K562 (cell line): Measurements from ENCODE around the gene PHTF1. TPM values are rescaled to one million over a fixed set of nuclear protein-coding genes. Genes with fewer than 3 reads are reported as not detected.

Experiments used
- CEBPG ChIP-seq, 3 experiments: fragments of 200-800 bp in 1 of 3; sonication (Bioruptor generic) in 1 of 3; sonication (generic) in 1 of 3; formaldehyde crosslinking in 1 of 3; IDR thresholded peaks in 2 of 3; conservative IDR thresholded peaks in 1 of 3; 2 replicates each; pipeline versions ENCODE4 v1.6.1 to v1.8.0; 2016 to 2022; ENCODE audit warnings: missing compliant biosample characterization in 2 of 3, missing genetic modification characterization in 2 of 3, mild to moderate bottlenecking in 1 of 3, missing genetic modification reagents in 1 of 3
- CREB3L1 ChIP-seq: fragments of 450-650 bp; IDR thresholded peaks from 2 replicates; pipeline ENCODE4 v1.6.1; 2014; ENCODE audit warnings: low read depth, mild to moderate bottlenecking, moderate library complexity, borderline replicate concordance
- DPF2 ChIP-seq: fragments of 450-650 bp; IDR thresholded peaks from 2 replicates; pipeline ENCODE4 v1.6.1; 2016
- GTF2F1 ChIP-seq: IDR thresholded peaks from 2 replicates; pipeline ENCODE4 v1.6.1; 2011; ENCODE audit warnings: low read depth, low read length, improper control_type of control experiment
- HCFC1 ChIP-seq: IDR thresholded peaks from 2 replicates; pipeline ENCODE4 v1.6.1; 2012; ENCODE audit warnings: low read depth, low read length, improper control_type of control experiment
- KAT7 ChIP-seq: sonication (generic); formaldehyde crosslinking; IDR thresholded peaks from 2 replicates; pipeline ENCODE4 v1.8.0; 2022; ENCODE audit warnings: missing genetic modification reagents, mild to moderate bottlenecking, borderline replicate concordance
- MTA3 ChIP-seq: fragments of 450-650 bp; formaldehyde crosslinking; IDR thresholded peaks from 2 replicates; pipeline ENCODE4 v1.6.1; 2017; ENCODE audit warnings: mild to moderate bottlenecking, borderline replicate concordance
- RBBP5 ChIP-seq: fragments of 200-600 bp; sonication (generic); IDR thresholded peaks from 2 replicates; pipeline ENCODE4 v1.6.1; 2012; ENCODE audit warnings: borderline replicate concordance, mild to moderate bottlenecking, low read length, control low read depth, inconsistent platforms; ENCODE audit not compliant: insufficient read depth, poor library complexity, severe bottlenecking
- RCOR1 ChIP-seq, 2 experiments: IDR thresholded peaks; 2 replicates each; pipeline ENCODE4 v1.6.1; 2012; ENCODE audit warnings: low read depth in 2 of 2, low read length in 2 of 2, borderline replicate concordance in 1 of 2, improper control_type of control experiment in 1 of 2
- SREBF2 ChIP-seq: sonication (generic); formaldehyde crosslinking; IDR thresholded peaks from 2 replicates; pipeline ENCODE4 v1.4.0; 2020; ENCODE audit warnings: mild to moderate bottlenecking, missing genetic modification reagents
- ZBTB8A ChIP-seq: fragments of 450-650 bp; IDR thresholded peaks from 2 replicates; pipeline ENCODE4 v1.6.1; 2018; ENCODE audit warnings: mild to moderate bottlenecking, moderate library complexity; ENCODE audit not compliant: partially characterized antibody
- ZKSCAN1 ChIP-seq: fragments of 150-350 bp; IDR thresholded peaks from 2 replicates; pipeline ENCODE4 v1.6.1; 2016; ENCODE audit warnings: low read depth, low read length
- ZNF384 ChIP-seq: IDR thresholded peaks from 2 replicates; pipeline ENCODE4 v1.6.1; 2012; ENCODE audit warnings: low read depth, low read length, improper control_type of control experiment
- ZNF395 ChIP-seq: fragments of 200-800 bp; sonication (Bioruptor generic); IDR thresholded peaks from 2 replicates; pipeline ENCODE4 v1.6.1; 2017; ENCODE audit warnings: missing genetic modification characterization, missing compliant biosample characterization
- ZNF668 ChIP-seq: fragments of 250-450 bp; sonication (Bioruptor Pico); IDR thresholded peaks from 2 replicates; pipeline ENCODE4 v1.8.0; 2022; ENCODE audit warnings: mild to moderate bottlenecking, inconsistent platforms
- ZNF785 ChIP-seq: fragments of 250-450 bp; sonication (Bioruptor Pico); IDR thresholded peaks from 2 replicates; pipeline ENCODE4 v1.4.0; 2020; ENCODE audit warnings: mild to moderate bottlenecking
- polyA plus RNA-seq, 8 experiments: library from polyadenylated mRNA; depleted of rRNA in 4 of 8; stranded (reverse) in 5 of 8; unstranded in 3 of 8; fragments of >200 nt; fragmentation: Nextera tagmentation in 2 of 8; fragmentation: Illumina TruSeq in 1 of 8; extraction: Ambion mirVana in 2 of 8; extraction: Trizol in 1 of 8; gene quantifications; 2 replicates each; pipeline versions ENCODE4 v1.2.1 to v1.2.3, GENCODE V29; 2011 to 2014; ENCODE audit warnings: inconsistent platforms in 1 of 8, missing spikeins in 1 of 8
- total RNA-seq, 7 experiments: library from RNA; depleted of rRNA in 6 of 7; stranded (reverse); fragments of >200 nt in 6 of 7; fragmentation: Illumina TruSeq in 2 of 7; extraction: Trizol in 2 of 7; gene quantifications; 2 replicates each; pipeline versions ENCODE4 v1.2.1 to v1.2.3, GENCODE V29; 2011 to 2021; ENCODE audit warnings: low replicate concordance in 1 of 7
- TF ChIP-seq, protein P1 (sequence below): fragments of 150-350 bp; conservative IDR thresholded peaks from 2 replicates; pipeline ENCODE4 v1.6.1; 2014; ENCODE audit warnings: low read length
- TF ChIP-seq, protein P2 (sequence below): sonication (generic); formaldehyde crosslinking; IDR thresholded peaks from 2 replicates; pipeline ENCODE4 v1.8.1; 2022; ENCODE audit warnings: missing genetic modification reagents

Gene PHTF1
- total and polyA plus RNA-seq, 9 of the 15 experiments (the other 6 are each of a cell fraction or from before 2014, with no cell fraction given): 8.4 to 36.2 (median 23.0) TPM

- TF ChIP-seq CREB3L1: no peak
- TF ChIP-seq CEBPG (CRISPR knock-in tag; IDR thresholded peaks at IDR 0.05): no peak
- TF ChIP-seq CEBPG (tag; conservative IDR thresholded peaks at IDR 0.05 in 1 of 2, IDR thresholded peaks at IDR 0.05 in 1 of 2): no peak
- 0 out of 4 replicates have a peak, but pooled peaks of 1 of the 2 experiments have one; percentile 6 for TF ChIP-seq RCOR1 (IDR thresholded peaks at IDR 0.05; ENCODE audit: borderline replicate concordance in 1 of 2, low read depth in 2 of 2, low read length in 2 of 2)
- TF ChIP-seq ZNF395 (CRISPR knock-in tag): no peak; the same call in 1 of the 2 replicates
- TF ChIP-seq, protein P1, sequence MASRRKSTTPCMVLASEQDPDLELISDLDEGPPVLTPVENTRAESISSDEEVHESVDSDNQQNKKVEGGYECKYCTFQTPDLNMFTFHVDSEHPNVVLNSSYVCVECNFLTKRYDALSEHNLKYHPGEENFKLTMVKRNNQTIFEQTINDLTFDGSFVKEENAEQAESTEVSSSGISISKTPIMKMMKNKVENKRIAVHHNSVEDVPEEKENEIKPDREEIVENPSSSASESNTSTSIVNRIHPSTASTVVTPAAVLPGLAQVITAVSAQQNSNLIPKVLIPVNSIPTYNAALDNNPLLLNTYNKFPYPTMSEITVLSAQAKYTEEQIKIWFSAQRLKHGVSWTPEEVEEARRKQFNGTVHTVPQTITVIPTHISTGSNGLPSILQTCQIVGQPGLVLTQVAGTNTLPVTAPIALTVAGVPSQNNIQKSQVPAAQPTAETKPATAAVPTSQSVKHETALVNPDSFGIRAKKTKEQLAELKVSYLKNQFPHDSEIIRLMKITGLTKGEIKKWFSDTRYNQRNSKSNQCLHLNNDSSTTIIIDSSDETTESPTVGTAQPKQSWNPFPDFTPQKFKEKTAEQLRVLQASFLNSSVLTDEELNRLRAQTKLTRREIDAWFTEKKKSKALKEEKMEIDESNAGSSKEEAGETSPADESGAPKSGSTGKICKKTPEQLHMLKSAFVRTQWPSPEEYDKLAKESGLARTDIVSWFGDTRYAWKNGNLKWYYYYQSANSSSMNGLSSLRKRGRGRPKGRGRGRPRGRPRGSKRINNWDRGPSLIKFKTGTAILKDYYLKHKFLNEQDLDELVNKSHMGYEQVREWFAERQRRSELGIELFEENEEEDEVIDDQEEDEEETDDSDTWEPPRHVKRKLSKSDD: no peak
- no peak for TF ChIP-seq GTF2F1
- TF ChIP-seq RBBP5: no peak
- TF ChIP-seq ZNF384: peak; percentile 25; the same call in 1 of the 2 replicates
- no peak for TF ChIP-seq ZKSCAN1
- TF ChIP-seq HCFC1: no peak
- TF ChIP-seq DPF2: no peak; the same call in 1 of the 2 replicates
- no peak for TF ChIP-seq KAT7
- TF ChIP-seq MTA3: no peak
- TF ChIP-seq, protein P2, sequence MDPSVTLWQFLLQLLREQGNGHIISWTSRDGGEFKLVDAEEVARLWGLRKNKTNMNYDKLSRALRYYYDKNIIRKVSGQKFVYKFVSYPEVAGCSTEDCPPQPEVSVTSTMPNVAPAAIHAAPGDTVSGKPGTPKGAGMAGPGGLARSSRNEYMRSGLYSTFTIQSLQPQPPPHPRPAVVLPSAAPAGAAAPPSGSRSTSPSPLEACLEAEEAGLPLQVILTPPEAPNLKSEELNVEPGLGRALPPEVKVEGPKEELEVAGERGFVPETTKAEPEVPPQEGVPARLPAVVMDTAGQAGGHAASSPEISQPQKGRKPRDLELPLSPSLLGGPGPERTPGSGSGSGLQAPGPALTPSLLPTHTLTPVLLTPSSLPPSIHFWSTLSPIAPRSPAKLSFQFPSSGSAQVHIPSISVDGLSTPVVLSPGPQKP (CRISPR knock-in tag): no peak
- no peak for TF ChIP-seq SREBF2 (CRISPR knock-in tag)
- TF ChIP-seq ZNF785 (CRISPR knock-in tag): no peak
- no peak for TF ChIP-seq ZNF668 (CRISPR knock-in tag)
- no peak for TF ChIP-seq ZBTB8A
Observed at GRCh38 chr1:113760102-113761080, 1.1 kb upstream of the PHTF1 start (continued).
